IMR-90 (cell line): ENCODE measurements around the gene SNED1. TPM values are rescaled to one million over a fixed set of nuclear protein-coding genes. Genes with fewer than 3 reads are reported as not detected.

Experiments
- ATAC-seq: fragments of 200-7000 bp; cut with Tn5 transposase; 2 replicates; pipeline ENCODE4 v1.9.1; 2020; ENCODE audit warnings: low read depth, mild to moderate bottlenecking, moderate library complexity
- BruUV-seq: library from RNA; stranded (reverse); fragments of 400-500 nt; replicated peaks from 2 replicates; lab custom pipeline; 2021; lab: Mats Ljungman, UMichigan
- CTCF ChIA-PET: fragments of 300-600 bp; formaldehyde crosslinking; extraction: SDS; loops from one replicate; lab custom pipeline; 2021; ENCODE audit warnings: antibody characterized with exemption; lab: Yijun Ruan, JAX
- POLR2A ChIA-PET: fragments of 300-600 bp; sonication (Branson Sonifier 250); formaldehyde crosslinking; loops from one replicate; lab custom pipeline; 2022; ENCODE audit warnings: antibody characterized with exemption; ENCODE audit not compliant: unreplicated experiment; lab: Charles Lee
- DNase-seq: peaks from one replicate; pipeline ENCODE4 v3.0.0; 2013
- H2AFZ ChIP-seq: replicated peaks from 2 replicates; pipeline ENCODE3; 2013; ENCODE audit warnings: low read length, mild to moderate bottlenecking; ENCODE audit not compliant: poor library complexity
- H2AK5ac ChIP-seq: 2 replicates; pipeline ENCODE4 v1.6.1; 2013; ENCODE audit warnings: low read depth, low read length, inconsistent platforms
- H2AK9ac ChIP-seq: replicated peaks from 2 replicates; pipeline ENCODE3; 2013; ENCODE audit warnings: mild to moderate bottlenecking, low read depth, low read length, moderate library complexity; ENCODE audit not compliant: poor library complexity
- H2BK120ac ChIP-seq: 2 replicates; pipeline ENCODE4 v1.6.1; 2013; ENCODE audit warnings: low read depth, low read length, inconsistent platforms
- H2BK15ac ChIP-seq: 3 replicates; pipeline ENCODE4 v1.6.1; 2013; ENCODE audit warnings: low read depth, low read length, inconsistent platforms
- H2BK20ac ChIP-seq: 2 replicates; pipeline ENCODE4 v1.6.1; 2013; ENCODE audit warnings: low read depth, mild to moderate bottlenecking, inconsistent platforms, low read length, moderate library complexity
- H2BK5ac ChIP-seq: 2 replicates; pipeline ENCODE4 v1.6.1; 2013; ENCODE audit warnings: mild to moderate bottlenecking, low read depth, low read length, inconsistent platforms; ENCODE audit not compliant: poor library complexity, severe bottlenecking
- H3K14ac ChIP-seq: replicated peaks from 2 replicates; pipeline ENCODE4 v1.6.1; 2013; ENCODE audit warnings: low read depth, low read length, inconsistent platforms
- H3K18ac ChIP-seq: 2 replicates; pipeline ENCODE4 v1.6.1; 2013; ENCODE audit warnings: low read depth, low read length, control low read depth
- H3K23ac ChIP-seq: 2 replicates; pipeline ENCODE4 v1.6.1; 2013; ENCODE audit warnings: low read depth, low read length, inconsistent platforms
- H3K27ac ChIP-seq: 2 replicates; pipeline ENCODE4 v1.5.1; 2013; ENCODE audit warnings: mild to moderate bottlenecking, control low read depth, low read length; ENCODE audit not compliant: insufficient read depth
- H3K27me3 ChIP-seq: 2 replicates; pipeline ENCODE4 v1.6.1; 2013; ENCODE audit warnings: low read length; ENCODE audit not compliant: control insufficient read depth, insufficient read depth
- H3K36me3 ChIP-seq: 2 replicates; pipeline ENCODE4 v1.6.1; 2013; ENCODE audit warnings: low read length, mixed read lengths; ENCODE audit not compliant: control insufficient read depth, insufficient read depth
- H3K4ac ChIP-seq: 2 replicates; pipeline ENCODE4 v1.6.1; 2013; ENCODE audit warnings: low read depth, low read length, inconsistent platforms
- H3K4me1 ChIP-seq: 2 replicates; pipeline ENCODE4 v1.6.1; 2013; ENCODE audit warnings: low read length, mixed read lengths; ENCODE audit not compliant: control insufficient read depth, insufficient read depth
- H3K4me2 ChIP-seq: 2 replicates; pipeline ENCODE4 v1.6.1; 2013; ENCODE audit warnings: low read depth, mild to moderate bottlenecking, control low read depth, low read length, moderate library complexity
- H3K4me3 ChIP-seq: 2 replicates; pipeline ENCODE4 v1.5.1; 2013; ENCODE audit warnings: low read depth, mild to moderate bottlenecking, control low read depth, low read length, moderate library complexity; ENCODE audit not compliant: insufficient read depth
- H3K56ac ChIP-seq: 2 replicates; pipeline ENCODE4 v1.6.1; 2013; ENCODE audit warnings: low read length, inconsistent platforms; ENCODE audit not compliant: insufficient read depth; ENCODE audit errors: extremely low read depth
- H3K79me1 ChIP-seq, 2 experiments: 2 replicates each; pipeline ENCODE4 v1.6.1; 2013; ENCODE audit warnings: low read length in 2 of 2, inconsistent platforms in 1 of 2, low read depth in 1 of 2
- H3K9ac ChIP-seq: 2 replicates; pipeline ENCODE4 v1.6.1; 2013; ENCODE audit warnings: low read depth, low read length, control low read depth
- H3K9me1 ChIP-seq: 2 replicates; pipeline ENCODE4 v1.6.1; 2013; ENCODE audit warnings: low read length, inconsistent platforms; ENCODE audit not compliant: insufficient read depth
- H3K9me3 ChIP-seq: 2 replicates; pipeline ENCODE4 v1.6.1; 2013; ENCODE audit warnings: low read length; ENCODE audit not compliant: control insufficient read depth, insufficient read depth
- H4K20me1 ChIP-seq: 2 replicates; pipeline ENCODE4 v1.6.1; 2013; ENCODE audit warnings: low read length, inconsistent platforms; ENCODE audit not compliant: insufficient read depth
- H4K5ac ChIP-seq: 2 replicates; pipeline ENCODE4 v1.6.1; 2013; ENCODE audit warnings: mild to moderate bottlenecking, low read depth, low read length, control low read depth
- H4K8ac ChIP-seq, 2 experiments: 2 replicates each; pipeline ENCODE4 v1.6.1; 2013; ENCODE audit warnings: low read depth in 2 of 2, low read length in 2 of 2, control low read depth in 1 of 2, inconsistent platforms in 1 of 2
- H4K91ac ChIP-seq: 2 replicates; pipeline ENCODE4 v1.6.1; 2013; ENCODE audit warnings: low read depth, low read length, inconsistent platforms; ENCODE audit not compliant: insufficient read depth
- BHLHE40 ChIP-seq: fragments of 150-350 bp; IDR thresholded peaks from 2 replicates; pipeline ENCODE4 v1.6.1; 2016; ENCODE audit warnings: mild to moderate bottlenecking, low read depth, low read length
- CEBPB ChIP-seq: IDR thresholded peaks from 2 replicates; pipeline ENCODE4 v1.6.1; 2012; ENCODE audit warnings: low read depth, low read length, improper control_type of control experiment
- CHD1 ChIP-seq: IDR thresholded peaks from 2 replicates; pipeline ENCODE4 v1.6.1; 2012; ENCODE audit warnings: low read depth, low read length, improper control_type of control experiment
- CTCF ChIP-seq: conservative IDR thresholded peaks from 2 replicates; pipeline ENCODE4 v1.5.1; 2012; ENCODE audit warnings: mild to moderate bottlenecking, low read depth, low read length, improper control_type of control experiment
- FOS ChIP-seq: fragments of 150-350 bp; IDR thresholded peaks from 2 replicates; pipeline ENCODE4 v1.6.1; 2016; ENCODE audit warnings: low read depth, low read length
- MAFK ChIP-seq: IDR thresholded peaks from 2 replicates; pipeline ENCODE4 v1.6.1; 2012; ENCODE audit warnings: low read depth, low read length, improper control_type of control experiment
- MAZ ChIP-seq: IDR thresholded peaks from 2 replicates; pipeline ENCODE4 v1.6.1; 2012; ENCODE audit warnings: low read depth, mild to moderate bottlenecking, low read length, improper control_type of control experiment, moderate library complexity, borderline replicate concordance
- MXI1 ChIP-seq: IDR thresholded peaks from 2 replicates; pipeline ENCODE4 v1.6.1; 2012; ENCODE audit warnings: low read depth, mild to moderate bottlenecking, low read length, moderate library complexity, borderline replicate concordance
- NFE2L2 ChIP-seq: fragments of 150-350 bp; IDR thresholded peaks from 2 replicates; pipeline ENCODE4 v1.6.1; 2016; ENCODE audit warnings: low read depth, mild to moderate bottlenecking, low read length
- POLR2A ChIP-seq: IDR thresholded peaks from 2 replicates; pipeline ENCODE4 v1.6.1; 2012; ENCODE audit warnings: mild to moderate bottlenecking, low read depth, low read length
- RAD21 ChIP-seq: IDR thresholded peaks from 2 replicates; pipeline ENCODE4 v1.6.1; 2012; ENCODE audit warnings: low read length, improper control_type of control experiment
- RCOR1 ChIP-seq: IDR thresholded peaks from 2 replicates; pipeline ENCODE4 v1.6.1; 2012; ENCODE audit warnings: mild to moderate bottlenecking, low read length, improper control_type of control experiment; ENCODE audit not compliant: insufficient replicate concordance
- RFX5 ChIP-seq: IDR thresholded peaks from 2 replicates; pipeline ENCODE4 v1.8.0; 2012; ENCODE audit warnings: low read depth, mild to moderate bottlenecking, low read length, moderate library complexity
- SMC3 ChIP-seq: fragments of 150-350 bp; IDR thresholded peaks from 2 replicates; pipeline ENCODE4 v1.6.1; 2016; ENCODE audit warnings: low read depth, mild to moderate bottlenecking, antibody characterized with exemption, low read length, moderate library complexity
- USF2 ChIP-seq: fragments of 150-350 bp; IDR thresholded peaks from 2 replicates; pipeline ENCODE4 v1.6.1; 2017; ENCODE audit warnings: mild to moderate bottlenecking, antibody characterized with exemption, low read length, low read depth
- WGBS, 2 experiments: methylation state at CpG; one replicate each; pipeline versions ENCODE4 v1.1.5 to v1.1.7; 2013; ENCODE audit warnings: missing lambda C conversion rate in 2 of 2; ENCODE audit not compliant: insufficient read length in 1 of 2; ENCODE audit errors: extremely low coverage in 2 of 2; 5-methylcytosine and 5-hydroxymethylcytosine counted together
- dilution Hi-C: fragments of 300-500 bp; cut with HindIII; formaldehyde crosslinking; loops from one replicate; pipeline ENCODE4 v1.14.3; 2018; ENCODE audit warnings: low sequenced_read_pairs; ENCODE audit not compliant: unreplicated experiment
- in situ Hi-C: fragments of 300-500 bp; cut with MboI; formaldehyde crosslinking; loops from 3 replicates; pipeline ENCODE4 v1.14.3; 2019; ENCODE audit warnings: low sequenced_read_pairs, inconsistent platforms, mixed read lengths
- intact Hi-C: fragments of 100-400 bp; cut with micrococcal nuclease; formaldehyde crosslinking; loops from 2 replicates; pipeline ENCODE4 v1.10.0; 2022
- polyA plus RNA-seq, 3 experiments: library from polyadenylated mRNA; depleted of rRNA; stranded (reverse); fragments of >200 nt; gene quantifications; 2 replicates each; pipeline ENCODE4 v1.2.3, GENCODE V29; 2012; ENCODE audit warnings: low replicate concordance in 1 of 3
- total RNA-seq: library from RNA; depleted of rRNA; stranded (reverse); fragments of >200 nt; gene quantifications from 2 replicates; pipeline ENCODE4 v1.2.3, GENCODE V29; 2012

SNED1 gene
- total and polyA plus RNA-seq, 2 of the 4 experiments (the other 2 are of a cell fraction), result 1.1 to 3.4 TPM

- H3K4me1 ChIP-seq, result no peaks in the 10 kb centered on the region
- no peak overlapping the region for H2BK5ac ChIP-seq
- ChIA-PET POLR2A (no interaction called here), CTCF (interaction anchor here (1.5 kb wide), 1 partner anchor 10 kb away, joined by 4 read pairs; no protein-coding TSS in a partner anchor)
- no peaks in the 10 kb centered on the region for H3K9me3 ChIP-seq
- ATAC-seq (no peak), DNase-seq (no peak)
- no peak overlapping the region for H2BK120ac ChIP-seq
- no peak overlapping the region for H3K18ac ChIP-seq
- H3K56ac ChIP-seq, result no peak overlapping the region
- H2BK20ac ChIP-seq, result no peak overlapping the region
- dilution Hi-C loops, result no loop called here
- no peak overlapping the region for H3K4me2 ChIP-seq
- H3K27ac ChIP-seq, result no peak overlapping the region
- no peak overlapping the region for H4K5ac ChIP-seq
- no peak overlapping the region for H4K91ac ChIP-seq
- no peak overlapping the region for H3K4me3 ChIP-seq
- H4K20me1 ChIP-seq, result no peaks in the 10 kb centered on the region
- H3K4ac ChIP-seq, result no peak overlapping the region
- H2BK15ac ChIP-seq, result no peak overlapping the region
- H3K36me3 ChIP-seq, result peaks cover 3% of the 10 kb centered on the region; the same call in 1 of the 2 replicates
- no peak overlapping the region for H3K14ac ChIP-seq
- H3K27me3 ChIP-seq, result no peaks in the 10 kb centered on the region
- no peaks in the 10 kb centered on the region; the same call in 1 of the 2 replicates for H3K9me1 ChIP-seq
- in situ Hi-C loops, result no loop called here
- no peak overlapping the region for H2AK5ac ChIP-seq
- intact Hi-C loops, result no loop called here
- WGBS, 2 experiments, result 91% methylated on average over 6 of the region's 24 CpGs; no CpG with 5 or more reads in 1 of the 2 experiments
- H2AFZ ChIP-seq, result no peak overlapping the region
- H4K8ac ChIP-seq, result no peak overlapping the region
- no peak overlapping the region for H3K23ac ChIP-seq
- H3K9ac ChIP-seq, result no peak overlapping the region
- H2AK9ac ChIP-seq, result no peak overlapping the region
- no peaks in the 10 kb centered on the region for H3K79me1 ChIP-seq
- no TSS peak for BruUV-seq
- TF ChIP-seq SMC3 (no peak), CHD1 (no peak), MXI1 (no peak), USF2 (no peak), MAZ (no peak), MAFK (no peak), FOS (no peak), RAD21 (no peak), NFE2L2 (no peak), RFX5 (no peak), RCOR1 (no peak), CEBPB (no peak), BHLHE40 (no peak), CTCF (no peak), POLR2A (no peak)
Measured at GRCh38 chr2:241137276-241138190, 139.1 kb downstream of the SNED1 start.
